T47D (cell line): ENCODE measurements around the gene RAB6B.
"Not testable (repeated sequence)": the region's sequence is repeated elsewhere in the genome, so short reads cannot be mapped to it uniquely, and the experiment has no call there.

ENCODE experiments used
- DNase-seq, 2 experiments: peaks; one replicate each; pipeline versions ENCODE4 v3.0.0 to v3.0.0-alpha.2; 2011 to 2012; ENCODE audit warnings: low read depth in 1 of 2, low spot score in 1 of 2
- JUND ChIP-seq: IDR thresholded peaks from 2 replicates; pipeline ENCODE4 v1.6.1; 2012; ENCODE audit warnings: low read depth
- in situ Hi-C: cut with HindIII; loops from 2 replicates; pipeline ENCODE4 v1.10.0; 2016; ENCODE audit warnings: low sequenced_read_pairs, low pct_unique_long_range_greater_than_20kb

RAB6B gene

DNA sequence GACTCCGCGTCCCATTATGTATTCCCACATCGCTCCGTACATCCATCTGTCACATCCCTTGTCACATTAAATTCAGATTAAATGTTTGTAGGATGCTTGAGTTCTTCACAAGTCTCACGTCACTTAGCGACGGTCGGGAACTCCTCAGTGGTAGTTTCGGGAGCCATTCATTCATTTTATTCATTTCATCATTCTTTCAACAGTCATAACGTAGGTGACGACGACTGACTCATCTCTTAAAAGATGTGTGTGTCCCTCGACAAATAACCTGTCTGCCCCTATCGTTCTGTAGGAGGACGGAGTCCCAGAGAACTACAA lies 90.3 kb downstream of the RAB6B start:
- in situ Hi-C loops: no loop called here

DNA sequence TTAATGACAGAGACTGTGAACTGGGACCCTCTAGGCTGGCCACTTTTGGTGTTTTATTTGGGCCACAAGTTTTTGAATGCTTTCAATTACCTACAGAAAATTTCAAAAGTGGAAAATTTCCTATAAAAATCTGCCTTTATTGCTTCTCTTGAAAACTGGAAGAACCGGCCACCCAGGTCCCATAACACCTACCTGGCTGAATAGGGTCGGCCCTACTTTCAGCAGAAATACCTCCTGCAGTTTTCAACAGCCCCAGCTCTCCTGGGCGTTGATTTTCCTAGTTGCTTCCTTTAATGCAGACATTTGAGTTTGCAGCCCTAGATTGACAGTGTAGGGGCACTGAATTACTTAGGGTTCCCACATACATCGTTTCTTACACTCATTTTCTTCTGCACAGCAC lies 90.8 kb downstream of the RAB6B start:
- in situ Hi-C loops: no loop called here

More for the DNA sequence above, 90.3 kb downstream of the RAB6B start:
- TF ChIP-seq JUND: no peak
- no peak for DNase-seq

DNA sequence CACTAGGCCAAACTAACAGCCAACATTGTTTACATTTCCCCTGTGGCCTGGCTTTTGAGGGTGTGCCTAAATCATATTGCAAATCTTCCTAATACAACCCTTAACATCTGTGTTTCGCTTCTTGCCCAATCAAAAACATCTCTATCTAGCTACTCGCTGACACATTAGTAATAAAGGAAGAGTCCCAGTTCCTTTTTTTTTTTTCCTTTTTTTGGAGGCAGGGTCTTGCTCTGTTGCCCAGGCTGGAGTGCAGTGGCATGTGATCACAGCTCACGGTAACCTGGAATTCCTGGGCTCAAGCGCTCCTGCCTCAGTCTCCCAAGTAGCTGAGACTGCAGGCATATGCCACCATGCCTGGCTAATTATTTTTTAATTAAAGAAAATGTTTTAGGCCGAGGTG lies 92.2 kb downstream of the RAB6B start:
- DNase-seq: no peak
- in situ Hi-C loops: no loop called here

More for the DNA sequence above, 90.8 kb downstream of the RAB6B start:
- TF ChIP-seq JUND: no peak
- peak in 1 of 2 experiments; percentile 18 for DNase-seq

DNA sequence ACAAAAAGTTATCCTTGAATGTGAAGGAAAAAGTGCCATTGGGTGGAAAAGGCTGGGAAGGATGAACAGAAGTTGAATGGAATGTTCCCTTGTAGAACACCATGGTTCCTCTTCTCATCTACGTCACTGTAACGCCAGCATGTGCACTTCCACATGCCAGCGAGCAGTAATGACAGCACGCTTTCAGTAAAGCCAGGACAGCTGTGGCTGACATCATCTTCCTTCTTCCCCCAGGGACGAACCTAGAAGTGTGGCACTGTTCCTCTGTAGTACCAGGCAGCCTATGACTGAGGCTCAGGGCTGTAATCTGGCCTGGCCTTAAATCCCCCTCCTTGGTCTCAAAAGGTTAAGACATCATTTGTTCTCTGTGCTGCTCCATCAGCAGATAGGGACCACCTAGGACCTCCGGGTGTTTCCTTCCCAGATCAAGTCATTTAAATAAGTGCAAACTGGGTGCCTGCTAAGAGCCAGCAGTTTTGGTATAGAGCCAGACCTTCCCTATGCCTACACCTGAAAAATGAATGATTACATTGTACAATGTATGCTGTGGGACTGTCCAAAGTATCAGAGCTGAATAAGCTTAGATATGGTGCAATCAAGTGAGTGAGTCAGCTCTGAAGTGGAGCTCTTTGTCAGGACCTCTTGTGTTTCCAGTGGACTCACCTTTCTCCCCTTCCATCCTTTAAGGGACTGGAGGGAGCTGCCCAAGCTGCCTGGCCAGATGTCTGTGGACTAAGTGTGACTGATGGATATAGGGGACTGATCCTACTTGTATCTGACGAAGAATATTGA lies 95.7 kb downstream of the RAB6B start:
- TF ChIP-seq JUND: no peak
- in situ Hi-C loops: no loop called here
- no peak for DNase-seq

More for the DNA sequence above, 92.2 kb downstream of the RAB6B start:
- TF ChIP-seq JUND: no peak

DNA sequence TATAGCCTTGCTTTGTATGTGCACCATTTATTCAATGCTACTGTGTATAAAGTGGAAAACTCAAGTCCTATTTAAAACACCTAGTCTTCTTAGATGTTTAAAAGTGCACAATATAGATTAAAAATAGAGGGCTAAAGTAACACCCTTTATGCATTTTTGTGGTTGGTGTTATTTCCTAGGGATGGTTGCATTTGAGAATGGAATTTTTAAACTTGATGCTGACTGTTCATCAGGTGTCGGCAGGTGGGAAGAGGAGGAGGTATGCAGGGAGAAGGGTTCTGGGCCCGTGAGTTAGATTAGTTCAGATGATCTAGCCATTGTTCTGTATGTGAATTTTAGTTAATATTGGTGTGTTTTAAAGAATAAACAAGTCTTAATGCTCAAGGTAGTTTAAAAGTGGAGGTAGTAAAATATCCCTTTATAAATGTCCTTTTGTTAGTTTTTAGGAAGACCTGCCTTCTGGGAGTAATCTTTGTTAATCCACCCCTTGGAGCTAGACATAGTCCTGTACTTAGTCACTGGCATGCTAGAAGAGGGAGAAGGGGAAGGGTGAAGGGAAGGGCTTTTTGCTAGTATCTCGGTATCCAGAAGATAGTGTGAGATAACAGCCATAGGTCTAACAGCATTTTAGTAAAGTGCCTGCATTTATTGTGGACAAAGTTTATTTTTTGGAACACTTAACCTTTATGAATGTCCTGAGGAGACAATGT lies 98.1 kb downstream of the RAB6B start:
- TF ChIP-seq JUND: no peak
- in situ Hi-C loops: no loop called here
- no peak for DNase-seq

DNA sequence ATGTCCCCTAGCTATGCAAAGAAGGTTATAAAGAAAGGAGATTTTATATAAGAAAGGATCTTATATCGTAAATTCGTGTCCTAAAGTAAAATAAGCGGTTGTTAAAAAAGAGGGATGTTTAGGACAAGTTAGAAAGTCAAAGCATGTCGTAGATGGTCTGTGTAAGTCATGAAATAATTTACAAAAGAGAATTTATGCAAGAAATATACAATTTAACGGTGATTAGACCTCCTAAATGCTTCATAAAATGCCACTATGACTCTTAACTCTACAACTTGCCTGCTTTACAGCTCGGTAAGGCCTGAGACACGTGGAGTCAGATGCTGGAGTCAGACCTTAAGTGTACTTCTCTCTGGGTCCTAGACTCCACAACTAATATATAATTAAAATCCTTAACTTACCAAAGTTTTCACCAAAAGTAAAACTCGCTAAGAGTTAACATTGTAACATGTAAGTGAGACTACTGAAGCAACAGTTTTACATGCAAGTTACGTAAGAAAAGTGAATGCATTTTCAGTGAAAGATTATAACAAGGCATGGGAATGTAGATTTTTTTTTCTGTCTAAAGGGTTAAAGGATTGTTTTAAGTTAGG lies 103.4 kb downstream of the RAB6B start:
- TF ChIP-seq JUND: no peak
- in situ Hi-C loops: no loop called here
- DNase-seq: peak in 1 of 2 experiments; percentile 67

DNA sequence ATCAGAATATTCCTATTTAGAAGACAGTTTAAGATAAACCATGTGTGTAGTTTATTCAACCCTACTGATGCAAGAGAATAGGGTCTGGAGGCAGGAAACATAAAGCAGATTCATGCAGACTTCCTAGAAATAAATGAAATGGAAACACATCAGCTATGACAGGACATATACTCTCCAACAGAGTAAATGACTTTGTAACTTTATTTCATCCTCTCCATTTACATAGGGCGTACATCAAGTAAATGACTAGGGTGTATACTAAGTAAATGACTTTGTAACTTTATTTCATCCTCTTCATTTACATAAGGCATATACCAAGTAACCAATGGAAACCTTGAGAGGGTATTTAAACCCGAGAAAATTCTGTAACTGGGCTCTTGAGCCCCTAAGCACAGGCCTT lies 107.7 kb downstream of the RAB6B start:
- in situ Hi-C loops: no loop called here
- DNase-seq: no peak
- TF ChIP-seq JUND: no peak

DNA sequence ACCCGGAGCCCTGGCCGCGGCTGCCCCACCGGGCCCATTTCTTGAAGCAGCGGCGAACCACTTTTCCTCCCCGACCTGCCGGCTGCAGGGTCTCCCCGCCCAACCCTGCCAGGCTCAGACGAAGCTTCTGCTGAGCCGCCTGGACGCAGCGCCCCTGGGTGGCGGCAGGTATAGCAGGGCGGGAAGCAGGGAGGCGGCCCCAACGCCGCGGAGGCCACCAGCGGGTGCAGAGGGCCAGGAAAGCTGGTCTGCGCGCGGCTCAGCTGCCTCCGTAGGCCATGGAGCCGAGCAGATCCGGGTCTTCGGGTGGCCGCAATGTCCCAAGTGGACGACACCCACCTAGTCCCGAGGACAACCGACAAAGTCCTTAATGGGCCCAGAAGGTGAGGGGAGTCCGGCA lies 111.9 kb downstream of the RAB6B start:
- no peak for TF ChIP-seq JUND

DNA sequence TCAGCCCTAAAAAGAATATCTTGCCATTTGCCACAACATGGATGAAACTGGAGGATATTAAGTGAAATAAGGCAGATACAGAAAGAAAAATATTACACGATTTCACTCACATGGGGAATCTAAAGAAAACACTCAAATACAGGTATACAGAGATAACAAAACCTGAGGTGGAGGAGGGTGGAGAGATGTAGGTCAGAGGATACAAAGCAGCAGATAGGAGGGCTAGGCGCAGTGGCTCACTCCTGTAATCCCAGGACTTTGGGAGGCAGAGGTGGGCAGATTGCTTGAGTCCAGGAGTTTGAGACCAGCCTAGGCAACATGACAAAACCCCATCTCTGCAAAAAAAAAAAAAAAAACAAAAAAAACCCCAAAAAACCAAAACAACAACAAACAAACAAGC lies 113.2 kb downstream of the RAB6B start:
- in situ Hi-C loops: no loop called here
- no peak for TF ChIP-seq JUND

More for the DNA sequence above, 111.9 kb downstream of the RAB6B start:
- DNase-seq: no peak
- in situ Hi-C loops: no loop called here

DNA sequence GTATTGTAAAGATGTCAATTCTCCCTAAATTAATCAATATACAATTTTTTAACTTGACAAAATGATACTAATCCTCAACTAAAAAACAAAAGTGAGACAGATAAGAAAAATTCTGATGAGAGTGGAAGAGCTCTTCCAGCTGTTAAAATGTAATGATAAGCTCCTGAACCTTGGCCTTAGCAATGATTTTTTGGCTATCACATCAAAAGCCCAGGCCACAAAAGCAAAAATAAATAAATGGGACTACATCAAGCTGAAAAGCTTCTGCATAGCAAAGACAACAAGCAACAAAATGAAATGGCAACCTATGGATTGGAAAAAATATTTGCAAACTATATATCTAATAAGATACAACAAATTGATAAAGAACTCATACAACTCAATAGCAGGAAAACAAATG lies 114.1 kb downstream of the RAB6B start:
- in situ Hi-C loops: no loop called here
- no peak for DNase-seq
- no peak for TF ChIP-seq JUND

More for the DNA sequence above, 113.2 kb downstream of the RAB6B start:
- no peak for DNase-seq

DNA sequence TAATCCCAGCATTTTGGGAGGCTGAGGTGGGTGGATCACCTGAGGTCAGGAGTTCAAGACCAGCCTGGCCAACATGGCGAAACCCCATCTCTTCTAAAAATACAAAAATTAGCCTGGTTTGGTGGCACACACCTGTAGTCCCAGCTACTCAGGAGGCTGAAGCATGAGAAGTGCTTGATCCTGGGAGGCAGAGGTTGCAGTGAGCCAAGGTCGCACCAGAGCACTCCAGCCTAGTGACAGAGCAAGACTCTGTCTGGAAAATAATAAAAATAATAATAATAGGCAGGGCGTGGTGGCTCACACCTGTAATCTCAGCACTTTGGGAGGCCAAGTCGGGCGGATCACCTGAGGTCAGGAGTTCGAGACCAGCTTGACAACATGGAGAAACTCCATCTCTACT lies 114.9 kb downstream of the RAB6B start:
- DNase-seq, in situ Hi-C loops: not testable (repeated sequence)

DNA sequence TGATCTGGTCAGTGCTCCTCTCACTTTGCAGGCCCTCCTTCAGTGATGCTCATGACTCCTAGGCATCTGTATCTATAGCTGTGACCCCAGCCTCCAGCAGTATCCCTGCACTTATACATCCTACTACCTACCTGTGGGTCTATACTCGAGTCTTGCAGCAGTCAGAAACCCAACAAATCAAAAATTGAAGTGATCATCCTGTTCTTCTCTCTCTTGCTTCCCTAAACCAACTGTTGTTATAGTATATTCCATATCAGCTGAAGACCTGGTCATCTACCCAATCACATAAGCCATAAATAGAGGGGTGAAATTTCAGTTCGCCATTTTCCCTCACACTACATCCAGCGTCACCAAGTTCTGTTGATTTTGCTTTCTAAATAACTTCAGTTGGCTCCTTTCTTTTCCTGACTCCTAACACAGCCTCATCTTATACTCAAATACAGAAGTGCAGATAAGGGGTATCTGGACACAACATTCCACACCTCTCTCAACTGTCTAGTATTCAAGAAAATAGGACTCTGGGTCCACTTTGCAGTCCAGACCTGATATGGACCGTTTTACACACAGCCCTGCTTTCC lies 116.0 kb downstream of the RAB6B start:
- in situ Hi-C loops: no loop called here
- no peak for TF ChIP-seq JUND

More for the DNA sequence above, 116.0 kb downstream of the RAB6B start:
- no peak for DNase-seq
